Inflammatory macrophage treated with lipopolysaccharide for 4 hours (primary cell): Measurements from ENCODE around the gene POLR3A.

Experiments
- DNase-seq: peaks from one replicate; pipeline ENCODE4 v3.0.0-alpha.2; 2020

Gene POLR3A

GRCh38 chr10:77975086-77975666 lies 54.1 kb downstream of the POLR3A start:
- DNase-seq: no peak

GRCh38 chr10:77974396-77975074 lies 54.8 kb downstream of the POLR3A start:
- no peak for DNase-seq

GRCh38 chr10:77973276-77973675 lies 56.0 kb downstream of the POLR3A start:
- DNase-seq: no peak

GRCh38 chr10:77972148-77972547 lies 57.2 kb downstream of the POLR3A start:
- DNase-seq: no peak

DNA sequence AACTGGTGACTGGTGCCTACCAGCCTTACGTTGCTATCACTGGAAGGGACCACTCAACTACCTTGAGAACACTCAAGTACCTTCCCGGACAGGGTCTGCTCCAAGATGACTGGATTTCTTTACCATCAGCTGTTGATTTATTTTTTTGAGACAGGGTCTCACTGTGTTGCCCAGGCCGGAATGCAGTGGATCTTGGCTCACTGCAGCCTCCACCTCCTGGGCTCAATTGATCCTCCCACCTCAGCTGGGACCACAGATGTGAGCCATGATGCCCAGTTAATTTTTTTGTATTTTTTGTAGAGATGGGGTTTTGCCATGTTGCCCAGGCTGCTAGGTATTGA lies 57.5 kb downstream of the POLR3A start:
- no peak for DNase-seq

DNA sequence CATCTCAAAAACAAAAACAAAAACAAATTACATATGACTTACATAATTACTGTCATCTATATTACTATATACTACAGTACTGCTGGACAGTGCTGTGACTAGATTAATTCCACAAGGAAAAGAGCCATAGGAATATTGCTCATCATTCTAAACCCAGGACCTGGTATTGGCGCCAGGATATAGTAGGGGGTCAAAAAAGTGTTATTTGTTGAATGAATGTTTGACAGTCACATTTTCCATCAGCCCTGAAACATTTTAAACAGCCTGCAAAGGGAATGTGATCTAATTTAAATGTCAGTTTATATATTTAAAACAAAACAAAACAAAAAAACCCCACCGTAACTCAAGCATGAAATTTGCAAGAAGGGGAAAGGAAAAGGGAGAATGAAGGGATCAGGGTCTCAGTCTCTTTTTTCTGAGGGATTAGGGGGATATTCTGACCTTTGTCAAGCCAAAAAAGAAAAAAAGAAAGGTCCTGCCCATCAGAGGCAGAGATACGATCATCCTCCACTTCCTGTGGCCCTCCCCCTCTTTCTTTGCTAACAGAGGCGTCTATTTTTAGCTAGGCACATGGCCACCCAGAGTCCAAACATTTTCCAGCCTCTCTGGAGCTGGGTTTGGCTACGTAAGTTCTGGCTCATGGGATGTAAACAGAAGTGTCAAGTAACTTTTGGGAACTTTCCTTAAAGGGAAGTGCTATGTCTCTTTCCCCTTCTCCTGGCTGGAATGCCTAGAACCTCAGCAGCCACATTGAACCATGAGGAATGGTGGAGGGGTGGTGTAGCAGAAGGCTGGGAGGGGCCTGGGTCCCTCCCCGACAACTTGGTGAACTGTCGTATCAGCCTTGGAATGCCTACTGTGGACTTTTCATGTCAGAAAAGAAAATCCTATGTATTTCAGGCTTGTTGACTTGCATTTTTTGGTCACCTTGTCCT lies 58.2 kb downstream of the POLR3A start:
- DNase-seq: no peak

- DNase-seq: no peak
Measured at GRCh38 chr10:77969114-77969513, 60.2 kb downstream of the POLR3A start.

DNA sequence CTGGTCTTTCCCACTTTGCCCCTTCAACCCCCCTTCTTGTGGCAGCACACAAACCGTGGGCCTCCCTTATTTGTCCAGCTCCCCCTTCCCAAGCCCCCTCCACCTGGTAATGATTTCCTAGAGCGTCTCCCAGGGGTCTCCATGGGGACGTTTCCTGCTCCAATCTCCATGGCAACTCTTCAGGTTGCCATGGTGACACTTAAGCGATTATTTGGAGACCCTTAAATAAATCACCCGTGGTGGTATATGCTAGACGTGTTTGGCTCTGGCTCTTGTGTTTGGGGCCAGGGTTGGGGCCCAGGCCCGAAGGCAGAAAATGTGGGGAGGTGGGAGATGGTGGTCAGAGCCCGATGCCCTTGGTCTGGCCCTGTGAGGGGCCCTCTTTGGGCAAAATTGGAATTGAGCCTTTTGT lies 61.7 kb downstream of the POLR3A start:
- no peak for DNase-seq

DNA sequence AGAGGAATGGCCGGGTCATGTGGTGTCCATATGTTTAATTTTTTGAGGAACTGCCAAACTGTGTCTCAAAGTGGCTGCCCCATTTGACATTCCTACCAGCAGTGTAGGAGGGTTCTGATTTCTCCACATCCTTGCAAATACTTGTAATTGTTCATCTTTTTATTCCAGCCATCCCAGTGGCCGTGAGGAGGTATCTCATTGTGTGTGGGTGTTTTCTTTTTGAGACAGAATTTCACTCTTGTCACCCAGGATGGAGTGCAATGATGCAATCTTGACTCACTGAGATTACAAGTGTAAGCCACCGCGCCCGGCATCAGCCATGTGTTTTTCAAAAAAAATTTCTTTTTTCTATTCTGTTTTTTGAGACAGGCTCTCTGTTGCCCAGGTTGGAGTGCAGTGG lies 64.0 kb downstream of the POLR3A start:
- peak; percentile 42 for DNase-seq

GRCh38 chr10:77964811-77965210 lies 64.5 kb downstream of the POLR3A start:
- DNase-seq: no peak

DNA sequence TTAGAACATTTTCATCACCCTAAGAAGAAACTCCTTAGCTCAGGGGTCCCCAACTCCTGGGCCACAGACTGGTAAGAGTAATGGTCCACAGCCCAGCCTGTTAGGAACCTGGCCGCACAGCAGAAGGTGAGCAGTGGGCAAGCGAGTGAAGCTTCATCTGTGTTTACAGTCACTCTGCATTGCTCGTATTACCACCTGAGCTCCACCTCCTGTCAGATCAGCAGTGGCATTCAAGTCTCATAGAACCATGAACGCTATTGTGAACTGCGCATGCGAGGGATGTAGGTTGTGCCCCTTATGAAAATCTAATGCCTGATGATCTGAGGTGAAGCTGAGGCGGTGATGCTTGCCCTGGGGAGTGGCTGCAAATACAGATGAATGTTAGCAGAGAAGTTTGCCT lies 65.4 kb downstream of the POLR3A start:
- DNase-seq: no peak

DNA sequence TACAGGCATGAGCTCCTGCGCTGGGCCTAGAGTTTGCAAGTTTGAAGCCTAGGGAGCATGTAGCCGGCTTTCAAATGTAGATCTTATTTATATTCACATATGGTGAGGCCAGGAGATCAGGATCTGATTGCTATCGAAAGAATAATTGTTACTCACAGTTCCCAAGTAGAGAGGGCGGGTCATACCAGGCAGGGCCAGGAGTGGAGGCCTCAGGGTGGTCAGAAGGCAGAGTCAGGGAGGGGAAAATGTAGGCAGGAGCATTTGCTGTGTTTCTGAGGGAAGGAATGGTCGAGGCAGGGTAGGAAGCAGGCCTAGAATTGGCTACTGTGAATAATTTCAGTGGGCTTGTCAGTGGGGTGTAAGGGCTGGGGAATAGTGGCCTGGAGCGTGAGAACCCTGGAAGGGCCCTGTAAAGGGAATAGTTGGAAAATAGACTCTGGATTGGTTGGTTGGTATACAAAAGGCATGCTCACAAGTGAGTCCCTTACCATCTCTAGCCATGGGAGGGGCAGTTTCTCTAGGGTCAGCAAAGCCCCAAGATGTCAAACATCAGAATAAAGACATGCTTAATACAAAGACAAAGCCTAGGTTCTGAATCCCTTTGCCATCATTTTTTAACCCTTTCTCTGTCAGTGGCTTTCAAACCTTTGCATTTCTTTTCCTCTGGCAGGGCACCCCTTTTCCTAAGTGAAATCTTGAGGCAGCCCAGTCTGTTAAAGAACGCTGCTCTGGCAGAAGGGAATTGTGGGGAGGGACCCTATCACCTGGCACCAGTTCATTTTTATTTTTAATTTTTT lies 66.8 kb downstream of the POLR3A start:
- DNase-seq: no peak

DNA sequence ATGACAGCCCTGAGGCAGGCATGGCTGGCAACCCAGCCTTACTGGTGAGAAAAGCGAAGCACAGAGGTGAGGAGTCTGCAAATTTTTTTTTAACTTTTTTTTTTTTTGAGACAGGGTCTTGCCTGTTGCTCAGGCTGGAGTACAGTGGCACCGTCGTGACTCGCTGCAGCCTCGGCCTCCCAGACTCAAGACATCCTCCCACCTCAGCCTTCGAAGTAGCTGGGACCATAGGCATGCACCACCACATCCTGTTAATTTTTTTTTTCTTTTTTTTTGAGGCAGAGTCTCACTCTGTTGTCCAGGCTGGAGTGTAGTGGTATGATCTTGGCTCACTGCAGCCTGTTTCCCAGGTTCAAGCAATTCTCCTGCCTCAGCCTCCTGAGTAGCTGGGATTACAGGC lies 67.6 kb downstream of the POLR3A start:
- DNase-seq: no peak

DNA sequence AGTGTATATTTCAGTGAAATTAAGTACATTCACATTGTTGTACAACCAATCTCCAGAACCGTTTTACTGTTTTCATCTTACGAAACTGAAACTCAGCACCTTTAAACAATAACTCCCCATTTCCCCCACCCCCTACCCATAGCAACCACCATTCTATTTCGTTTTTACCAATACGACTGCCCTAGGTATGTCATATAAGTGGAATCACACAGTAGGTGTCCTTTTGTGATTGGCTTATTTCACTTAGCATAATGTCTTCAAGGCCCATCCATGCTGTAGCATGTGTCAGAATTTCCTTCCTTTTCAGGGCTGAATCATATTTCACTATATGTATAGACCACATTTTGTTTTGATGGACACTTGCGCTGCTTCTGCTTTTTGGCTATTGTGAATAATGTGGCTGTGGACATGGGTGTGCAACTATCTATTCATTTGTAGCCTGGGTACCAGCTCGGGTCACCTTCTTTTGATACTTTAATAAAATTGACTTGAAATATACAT lies 68.4 kb downstream of the POLR3A start:
- DNase-seq: no peak

- no peak for DNase-seq
Measured at GRCh38 chr10:77959887-77960455, 69.3 kb downstream of the POLR3A start.

GRCh38 chr10:77959384-77959783 lies 69.9 kb downstream of the POLR3A start:
- DNase-seq: no peak

GRCh38 chr10:77955136-77955535 lies 74.2 kb downstream of the POLR3A start:
- DNase-seq: no peak

DNA sequence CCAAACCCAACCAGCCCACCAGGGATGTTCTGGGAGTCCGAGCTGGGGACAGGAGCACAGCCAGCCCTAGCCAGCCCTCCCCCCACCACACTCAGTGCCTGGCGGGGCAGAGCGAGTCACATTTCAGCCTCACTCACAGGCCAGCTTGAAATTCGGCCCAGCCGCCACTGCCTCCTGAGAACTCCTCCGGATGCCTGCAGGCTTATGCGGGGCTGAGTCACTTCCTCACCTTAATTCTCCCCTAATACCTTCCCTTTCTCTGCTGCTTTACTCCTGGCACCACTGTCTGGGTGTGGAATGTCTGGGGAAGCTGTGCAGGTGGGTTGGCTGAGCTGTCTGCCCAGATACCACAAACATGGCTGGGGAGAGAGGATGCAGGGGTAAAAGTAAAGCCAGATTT lies 80.1 kb downstream of the POLR3A start:
- no peak for DNase-seq

DNA sequence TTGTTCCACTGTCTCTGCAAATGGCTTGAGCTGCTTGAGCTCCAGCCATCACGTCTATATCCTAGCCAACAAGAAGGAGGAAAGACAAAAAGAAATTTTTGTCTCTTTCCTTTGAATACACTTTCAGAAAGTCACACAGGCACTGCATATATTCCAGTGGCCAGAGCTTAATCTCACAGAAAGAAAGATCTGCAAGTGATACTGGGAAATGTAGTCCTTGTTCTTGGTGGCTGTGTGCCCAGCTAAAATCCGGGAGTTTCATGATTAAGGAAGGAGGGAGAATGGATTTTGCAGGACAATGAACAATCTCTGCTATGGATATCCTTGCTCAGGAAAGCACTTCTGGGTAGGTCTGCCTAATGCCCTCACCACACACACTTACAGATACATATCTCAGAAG lies 83.2 kb downstream of the POLR3A start:
- no peak for DNase-seq

DNA sequence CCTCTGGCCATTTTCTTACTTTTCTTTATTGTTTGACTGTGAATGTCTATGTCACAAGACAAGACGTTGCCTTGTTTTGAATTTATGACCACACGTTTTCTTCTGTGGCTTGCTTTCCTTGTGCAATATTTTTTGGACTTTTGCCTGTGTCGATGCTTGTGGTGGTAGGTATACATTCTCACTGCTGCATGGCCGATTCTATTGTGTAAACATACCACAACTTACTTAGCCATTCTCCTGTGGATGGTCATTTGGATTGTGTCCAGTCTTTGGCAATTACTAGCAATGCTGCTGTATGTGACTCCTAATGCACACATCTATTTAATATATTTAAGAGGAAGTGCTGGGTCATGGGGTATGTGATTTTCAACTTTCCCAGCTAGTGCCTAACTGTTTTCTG lies 84.8 kb downstream of the POLR3A start:
- peak; percentile 13 for DNase-seq

DNA sequence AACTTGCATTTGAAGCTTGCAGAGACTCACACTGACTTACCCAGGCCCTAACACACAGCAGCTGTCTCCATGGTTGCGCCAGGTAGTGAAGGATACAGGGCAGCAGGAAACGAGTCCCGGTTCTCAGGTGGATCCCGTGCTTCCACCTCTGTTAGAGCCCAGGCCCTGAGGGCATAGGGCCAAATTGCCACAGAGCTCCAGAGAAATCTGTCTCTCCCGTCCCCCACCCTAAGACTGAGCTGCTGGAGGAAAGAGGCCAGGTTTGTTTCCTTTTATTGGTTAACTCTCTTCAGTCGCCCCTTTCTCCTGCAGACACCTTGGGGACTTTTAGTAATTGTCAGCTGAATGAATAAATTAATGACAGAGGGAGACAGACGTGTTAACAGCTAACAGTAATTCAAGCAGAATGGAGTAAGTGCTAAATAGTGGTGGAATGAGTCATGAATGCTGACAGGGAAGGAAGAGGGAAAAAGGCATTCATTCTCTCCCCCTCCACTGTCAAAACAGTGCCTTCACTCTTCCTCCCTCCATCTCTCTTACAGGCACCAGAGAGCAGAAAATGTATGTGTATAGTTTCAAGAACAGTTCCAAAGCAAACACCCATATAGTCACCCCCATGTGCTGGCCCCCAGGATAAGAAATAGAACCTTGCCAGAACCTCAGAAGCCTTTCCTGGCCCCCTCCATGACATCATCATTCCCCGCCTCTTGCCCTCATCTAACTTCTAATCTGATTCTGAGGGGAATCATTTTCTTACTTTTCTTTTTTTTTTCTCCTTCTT lies 86.0 kb downstream of the POLR3A start:
- DNase-seq: no peak

- DNase-seq: no peak
Measured at GRCh38 chr10:77941790-77942189, 87.5 kb downstream of the POLR3A start.
